Right ventricle myocardium superior (tissue), 1 donor: Measurements from ENCODE around the gene RNF8. TPM values are rescaled to one million over a fixed set of nuclear protein-coding genes. Genes with fewer than 3 reads are reported as not detected.
A peak's percentile ranks its signal among the peaks of the same experiment; 100 is the strongest.
"Not testable (repeated sequence)": the region's sequence is repeated elsewhere in the genome, so short reads cannot be mapped to it uniquely, and the experiment has no call there.

Experiments used
- ATAC-seq: fragments of 200-7000 bp; cut with Tn5 transposase; one replicate; pipeline ENCODE4 v1.9.1; 2020; ENCODE audit warnings: mild to moderate bottlenecking; ENCODE audit not compliant: poor library complexity
- DNase-seq: peaks from one replicate; pipeline ENCODE4 v3.0.0-alpha.2; 2020
- intact Hi-C: fragments of 100-400 bp; cut with DNase I; formaldehyde crosslinking; loops from one replicate; pipeline ENCODE4 v1.11.2; 2022
- total RNA-seq: library from RNA; stranded (reverse); fragmentation: NEBNext Ultra II Directional; extraction: Animal tissue kit (Norgen Biotek cat#: 25700); gene quantifications from one replicate; pipeline ENCODE4 v1.2.1, GENCODE V29; 2021
- donor health status: DM: no; HTN: yes; CAD: no; lungs with severe emphysema.

RNF8 gene
- total RNA-seq, 1 donor from 2014 or later = 14.9 TPM

GRCh38 chr6:37319856-37320480 lies 33.8 kb upstream of the RNF8 start:
- no peak for ATAC-seq
- no peak for DNase-seq
- intact Hi-C loops = loop anchor here (10.0 kb wide), 1 partner anchor 375 kb away; the partner anchor contains the start of gene MDGA1

GRCh38 chr6:37320646-37321045 lies 33.1 kb upstream of the RNF8 start:
- DNase-seq (no peak), ATAC-seq (peak; percentile 35)
- intact Hi-C loops = loop anchor here (10.0 kb wide), 1 partner anchor 374 kb away; the partner anchor contains the start of gene MDGA1

GRCh38 chr6:37321101-37321500 lies 32.7 kb upstream of the RNF8 start:
- intact Hi-C loops = loop anchor here (10.0 kb wide), 1 partner anchor 374 kb away; the partner anchor contains the start of gene MDGA1
- DNase-seq (no peak), ATAC-seq (peak; percentile 58)

- intact Hi-C loops = loop anchor here (10.0 kb wide), 1 partner anchor 373 kb away; the partner anchor contains the start of gene MDGA1
- no peak for DNase-seq
- ATAC-seq = no peak
Measured at GRCh38 chr6:37321516-37322415, 32.0 kb upstream of the RNF8 start.

GRCh38 chr6:37323580-37323979 lies 30.2 kb upstream of the RNF8 start:
- no peak for DNase-seq
- no peak for ATAC-seq
- intact Hi-C loops = loop anchor here (10.0 kb wide), 1 partner anchor 371 kb away; the partner anchor contains the start of gene MDGA1

GRCh38 chr6:37324131-37325033 lies 29.4 kb upstream of the RNF8 start:
- DNase-seq (no peak), ATAC-seq (no peak)
- intact Hi-C loops = loop anchor here (10.0 kb wide), 1 partner anchor 370 kb away; the partner anchor contains the start of gene MDGA1

- ATAC-seq, intact Hi-C loops, DNase-seq: not testable (repeated sequence)
Measured at GRCh38 chr6:37330345-37330744, 23.4 kb upstream of the RNF8 start.

GRCh38 chr6:37331047-37331446 lies 22.7 kb upstream of the RNF8 start:
- intact Hi-C loops = no loop called here
- no peak for ATAC-seq
- DNase-seq = no peak

- ATAC-seq (no peak), DNase-seq (no peak)
- intact Hi-C loops = no loop called here
Measured at GRCh38 chr6:37332894-37333293, 20.9 kb upstream of the RNF8 start.

- DNase-seq (no peak), ATAC-seq (no peak)
- intact Hi-C loops = no loop called here
Measured at GRCh38 chr6:37334047-37334446, 19.7 kb upstream of the RNF8 start.

- intact Hi-C loops, ATAC-seq, DNase-seq: not testable (repeated sequence)
Measured at GRCh38 chr6:37338317-37338716, 15.5 kb upstream of the RNF8 start.

- DNase-seq = no peak
- ATAC-seq = no peak
- intact Hi-C loops = no loop called here
Measured at GRCh38 chr6:37338745-37339255, 15.0 kb upstream of the RNF8 start.

GRCh38 chr6:37339741-37340638 lies 13.8 kb upstream of the RNF8 start:
- ATAC-seq = no peak

GRCh38 chr6:37340639-37340943 lies 13.2 kb upstream of the RNF8 start:
- DNase-seq = no peak
- intact Hi-C loops = no loop called here
- ATAC-seq = no peak

More at GRCh38 chr6:37339741-37340638, 13.8 kb upstream of the RNF8 start:
- intact Hi-C loops = no loop called here
- DNase-seq = no peak

GRCh38 chr6:37343248-37343647 lies 10.5 kb upstream of the RNF8 start:
- DNase-seq = no peak
- no peak for ATAC-seq
- intact Hi-C loops = no loop called here

- ATAC-seq (no peak), DNase-seq (no peak)
- intact Hi-C loops = no loop called here
Measured at GRCh38 chr6:37344308-37344707, 9.5 kb upstream of the RNF8 start.

- ATAC-seq, intact Hi-C loops: not testable (repeated sequence)
Measured at GRCh38 chr6:37345804-37346203, 8.0 kb upstream of the RNF8 start.

GRCh38 chr6:37347177-37347576 lies 6.6 kb upstream of the RNF8 start:
- intact Hi-C loops = no loop called here
- DNase-seq (no peak), ATAC-seq (no peak)

More at GRCh38 chr6:37345804-37346203, 8.0 kb upstream of the RNF8 start:
- not testable (repeated sequence) for DNase-seq
